WERI-Rb-1 (cell line): Measurements from ENCODE around the gene TRIM38.
"Not testable (repeated sequence)": the region's sequence is repeated elsewhere in the genome, so short reads cannot be mapped to it uniquely, and the experiment has no call there.

Experiments
- DNase-seq: peaks from one replicate; pipeline ENCODE4 v3.0.0-alpha.2; 2020
- H3K27ac ChIP-seq: fragments of 250-450 bp; sonication (Bioruptor Pico); 2 replicates; pipeline ENCODE4 v1.5.1; 2020; ENCODE audit warnings: mild to moderate bottlenecking, moderate library complexity
- H3K27me3 ChIP-seq: fragments of 250-450 bp; sonication (Bioruptor Pico); 2 replicates; pipeline ENCODE4 v1.5.1; 2021; ENCODE audit warnings: mild to moderate bottlenecking, low read depth, moderate library complexity; ENCODE audit not compliant: insufficient read depth, severe bottlenecking
- H3K36me3 ChIP-seq: fragments of 250-450 bp; sonication (Bioruptor Pico); 2 replicates; pipeline ENCODE4 v1.5.1; 2020; ENCODE audit warnings: mild to moderate bottlenecking, moderate library complexity
- H3K4me3 ChIP-seq: 2 replicates; pipeline ENCODE4 v1.5.1; 2011; ENCODE audit warnings: low read depth, mild to moderate bottlenecking, control low read depth, low read length
- H3K9me3 ChIP-seq: fragments of 250-450 bp; sonication (Bioruptor Pico); 2 replicates; pipeline ENCODE4 v1.5.1; 2021; ENCODE audit warnings: mild to moderate bottlenecking, moderate library complexity; ENCODE audit not compliant: severe bottlenecking
- CTCF ChIP-seq: IDR thresholded peaks from 2 replicates; pipeline ENCODE4 v1.5.1; 2011; ENCODE audit warnings: low read depth, mild to moderate bottlenecking, control low read depth, inconsistent platforms, low read length

TRIM38 gene

GRCh38 chr6:26000366-26001144, 38.0 kb downstream of the TRIM38 start:
- DNase-seq, result no peak
- Histone ChIP-seq H3K4me3 (no peak overlapping the region), H3K27ac (peak overlapping the region; percentile 75), H3K36me3 (peaks cover 12% of the 10 kb centered on the region), H3K27me3 (no peaks in the 10 kb centered on the region), H3K9me3 (no peaks in the 10 kb centered on the region)
- TF ChIP-seq CTCF, result no peak

GRCh38 chr6:26003102-26003694, 40.6 kb downstream of the TRIM38 start:
- TF ChIP-seq CTCF, result peak; percentile 90
- Histone ChIP-seq H3K9me3 (no peaks in the 10 kb centered on the region), H3K4me3 (no peak overlapping the region), H3K36me3 (peaks cover 7% of the 10 kb centered on the region), H3K27me3 (no peaks in the 10 kb centered on the region), H3K27ac (no peak overlapping the region)
- peak; percentile 87 for DNase-seq

DNA sequence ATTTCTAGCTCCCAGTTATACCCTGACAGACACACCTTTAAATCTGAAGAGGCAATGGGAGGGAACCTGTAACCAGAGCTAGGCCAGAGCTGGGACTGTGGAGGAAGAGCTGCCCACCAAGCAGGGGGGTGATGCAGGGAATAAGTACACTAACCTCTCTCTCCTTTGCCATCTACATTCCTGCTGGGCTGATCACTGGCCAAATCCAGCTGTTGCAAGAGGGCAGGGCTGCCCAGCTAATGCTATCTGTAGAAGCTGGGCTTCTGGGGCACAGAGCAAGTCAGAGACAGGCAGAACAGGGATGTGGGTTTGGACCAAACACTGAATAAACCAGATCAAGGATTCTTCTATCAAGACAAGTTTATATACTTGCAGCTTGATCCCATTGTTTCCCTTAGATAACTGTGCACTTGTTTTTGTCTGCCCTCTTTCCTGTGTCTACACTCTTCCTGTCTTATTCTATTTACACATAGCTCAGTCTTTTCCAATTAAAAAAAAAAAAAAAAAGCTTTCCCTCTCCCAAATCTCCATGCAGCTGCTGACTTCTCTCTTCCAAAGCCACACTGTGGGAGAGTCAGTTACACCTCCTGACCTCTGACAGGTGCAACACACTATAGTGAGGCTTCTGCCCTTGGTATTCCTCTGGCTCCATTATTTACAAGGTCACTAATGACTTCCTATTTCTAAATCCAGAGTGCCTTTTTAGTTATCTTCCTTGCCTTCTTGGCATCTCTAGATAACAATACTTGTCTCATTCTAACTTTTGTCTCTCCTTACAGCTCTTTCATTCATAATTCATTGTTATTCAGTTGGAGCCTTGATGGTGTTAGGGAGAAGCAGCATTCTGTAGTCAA, 43.7 kb downstream of the TRIM38 start:
- Histone ChIP-seq H3K4me3 (no peak overlapping the region), H3K9me3 (no peaks in the 10 kb centered on the region), H3K27ac (no peak overlapping the region), H3K36me3 (no peaks in the 10 kb centered on the region), H3K27me3 (no peaks in the 10 kb centered on the region)
- no peak for DNase-seq
- no peak for TF ChIP-seq CTCF

DNA sequence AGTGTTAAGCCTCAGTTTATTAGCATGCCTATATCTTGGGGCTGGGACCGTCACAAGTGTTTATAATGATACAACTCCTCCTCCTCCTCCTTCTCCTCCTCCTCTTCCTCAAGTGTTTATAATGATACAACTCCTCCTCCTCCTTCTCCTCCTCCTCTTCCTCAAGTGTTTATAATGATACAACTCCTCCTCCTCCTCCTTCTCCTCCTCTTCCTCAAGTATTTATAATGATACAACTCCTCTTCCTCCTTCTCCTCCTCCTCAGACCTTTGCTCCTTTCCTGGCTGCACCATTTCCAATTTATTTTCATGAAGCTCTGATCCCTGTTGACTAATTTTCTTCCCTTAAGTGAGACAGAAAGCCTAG, 44.3 kb downstream of the TRIM38 start:
- H3K27ac ChIP-seq, DNase-seq, H3K4me3 ChIP-seq, H3K9me3 ChIP-seq, H3K36me3 ChIP-seq, H3K27me3 ChIP-seq: not testable (repeated sequence)

DNA sequence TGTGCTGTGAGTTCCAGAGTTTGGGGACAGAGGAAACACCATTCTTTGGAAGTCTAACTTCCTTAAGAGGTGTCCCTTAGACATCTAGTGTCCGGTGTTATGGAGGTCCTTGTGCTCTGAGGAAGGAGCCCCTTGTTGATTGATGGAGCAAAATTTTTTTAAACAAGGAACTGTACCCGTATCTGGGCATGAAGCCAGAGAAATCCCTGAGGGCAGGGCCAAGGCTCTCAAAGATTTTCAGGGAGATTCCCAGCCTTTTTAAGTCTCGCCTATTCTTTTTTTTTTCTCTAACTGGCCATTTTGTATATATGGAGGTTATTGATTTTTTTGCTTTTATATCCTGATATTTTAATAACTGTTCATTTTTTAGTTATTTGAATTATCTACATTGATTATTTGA, 45.9 kb downstream of the TRIM38 start:
- Histone ChIP-seq H3K27me3 (no peaks in the 10 kb centered on the region), H3K9me3 (no peaks in the 10 kb centered on the region), H3K4me3 (no peak overlapping the region), H3K36me3 (no peaks in the 10 kb centered on the region), H3K27ac (no peak overlapping the region)
- DNase-seq, result no peak
- TF ChIP-seq CTCF, result no peak

DNA sequence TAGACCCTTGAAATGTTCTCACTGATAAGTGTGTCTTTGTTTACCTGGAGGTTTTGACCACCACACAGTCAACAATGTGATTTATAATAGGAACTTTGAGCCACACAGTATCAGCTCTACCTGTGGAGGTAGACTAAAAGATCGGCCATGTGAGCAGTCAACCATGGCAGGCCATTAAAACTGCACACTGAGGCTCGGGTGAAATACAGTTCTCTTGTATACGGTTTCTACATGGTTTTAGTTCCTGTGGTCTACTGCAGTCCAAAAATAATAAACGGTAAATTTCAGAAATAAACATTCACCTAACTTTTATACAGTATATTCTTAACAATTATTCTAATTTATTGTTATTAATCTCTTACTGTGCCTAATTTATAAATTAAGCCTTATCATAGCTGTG, 47.2 kb downstream of the TRIM38 start:
- no peaks in the 10 kb centered on the region for H3K27me3 ChIP-seq
- no peak for TF ChIP-seq CTCF

More for the DNA sequence above, 47.2 kb downstream of the TRIM38 start:
- Histone ChIP-seq H3K9me3 (no peaks in the 10 kb centered on the region), H3K27ac (no peak overlapping the region), H3K36me3 (no peaks in the 10 kb centered on the region), H3K4me3 (no peak overlapping the region)
- DNase-seq, result no peak
